ENCODE data around the gene ITPR3. TPM values are rescaled to one million over a fixed set of nuclear protein-coding genes. Genes with fewer than 3 reads are reported as not detected.

The ITPR3 gene
- total and polyA plus RNA-seq, 10 donors: 9.9 to 95.6 (median 62.1) TPM

DNA sequence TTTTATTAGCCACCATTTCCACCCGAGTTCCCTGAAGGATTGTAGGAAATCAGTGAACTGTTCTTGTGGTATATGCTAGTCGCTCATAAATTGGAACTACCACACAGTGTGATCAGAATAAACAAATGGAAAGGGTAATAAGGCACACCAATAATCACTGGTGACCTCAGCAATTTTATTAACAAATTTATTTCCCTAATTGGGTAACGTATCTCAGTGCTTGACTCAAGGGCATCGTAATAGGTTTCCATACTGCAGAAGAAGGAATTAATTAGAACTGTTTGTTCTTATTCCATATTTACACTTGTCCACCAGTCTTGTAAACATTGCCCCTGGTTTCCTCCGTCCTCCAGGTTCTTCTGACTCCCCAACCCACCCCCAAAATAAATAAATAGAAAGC, 100.4 kb downstream of the ITPR3 start:
- intact Hi-C loops (cut with DNase I; ENCODE audit: low total_unique reads): no loop called here
- 41 to 75% (median 60%) methylated on average over 5 of the region's 5 CpGs for WGBS, 5 donors
- Histone ChIP-seq H3K27ac (no peak overlapping the region), H3K4me3 (no peak overlapping the region), H3K9me3 (no peaks in the 10 kb centered on the region), H3K4me1 (peaks cover 0 to 16% (median 2%) of the 10 kb centered on the region in 6 donors), H3K36me3 (no peaks in the 10 kb centered on the region), H3K27me3 (replicated peaks in 1 of 7) (peaks cover 0 to 15% (median 0%) of the 10 kb centered on the region in 7 donors)
- TF ChIP-seq POLR2A (IDR thresholded peaks at IDR 0.05): no peak
- TF ChIP-seq, protein P1, sequence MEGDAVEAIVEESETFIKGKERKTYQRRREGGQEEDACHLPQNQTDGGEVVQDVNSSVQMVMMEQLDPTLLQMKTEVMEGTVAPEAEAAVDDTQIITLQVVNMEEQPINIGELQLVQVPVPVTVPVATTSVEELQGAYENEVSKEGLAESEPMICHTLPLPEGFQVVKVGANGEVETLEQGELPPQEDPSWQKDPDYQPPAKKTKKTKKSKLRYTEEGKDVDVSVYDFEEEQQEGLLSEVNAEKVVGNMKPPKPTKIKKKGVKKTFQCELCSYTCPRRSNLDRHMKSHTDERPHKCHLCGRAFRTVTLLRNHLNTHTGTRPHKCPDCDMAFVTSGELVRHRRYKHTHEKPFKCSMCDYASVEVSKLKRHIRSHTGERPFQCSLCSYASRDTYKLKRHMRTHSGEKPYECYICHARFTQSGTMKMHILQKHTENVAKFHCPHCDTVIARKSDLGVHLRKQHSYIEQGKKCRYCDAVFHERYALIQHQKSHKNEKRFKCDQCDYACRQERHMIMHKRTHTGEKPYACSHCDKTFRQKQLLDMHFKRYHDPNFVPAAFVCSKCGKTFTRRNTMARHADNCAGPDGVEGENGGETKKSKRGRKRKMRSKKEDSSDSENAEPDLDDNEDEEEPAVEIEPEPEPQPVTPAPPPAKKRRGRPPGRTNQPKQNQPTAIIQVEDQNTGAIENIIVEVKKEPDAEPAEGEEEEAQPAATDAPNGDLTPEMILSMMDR (IDR thresholded peaks at IDR 0.05 in 8 of 11, conservative IDR thresholded peaks at IDR 0.05 in 3 of 11): no peak
- TF ChIP-seq POLR2AphosphoS5 (IDR thresholded peaks at IDR 0.05): no peak
- DNase-seq: no peak

DNA sequence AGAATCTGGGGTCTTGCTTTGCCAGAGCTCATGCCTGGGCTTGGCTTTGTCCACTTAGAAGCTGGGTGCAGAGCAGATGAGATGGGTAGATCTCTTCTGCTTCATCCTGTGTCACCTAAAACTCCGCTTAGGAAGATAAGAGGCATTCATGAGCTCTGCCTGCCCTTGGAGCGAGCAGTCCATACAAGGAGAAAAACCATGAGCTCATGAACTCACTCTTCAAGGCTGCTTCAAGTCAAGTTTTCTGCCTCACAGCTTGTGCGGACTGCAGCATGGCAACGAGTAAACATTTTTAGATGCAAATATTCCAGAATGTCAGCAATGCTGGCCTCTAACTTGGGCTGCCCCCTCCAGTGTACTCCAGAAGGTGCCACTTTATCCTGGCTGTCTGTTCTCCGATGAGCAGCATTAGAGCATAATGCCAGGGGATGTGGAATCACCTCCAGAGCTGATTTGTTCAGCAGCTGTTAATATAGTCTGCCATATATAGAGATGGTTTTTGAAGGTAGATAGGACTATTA, 101.0 kb downstream of the ITPR3 start:
- intact Hi-C loops (cut with DNase I; ENCODE audit: low total_unique reads): no loop called here
- H3K27me3 ChIP-seq (replicated peaks in 1 of 7): peaks cover 0 to 15% (median 0%) of the 10 kb centered on the region in 7 donors

DNA sequence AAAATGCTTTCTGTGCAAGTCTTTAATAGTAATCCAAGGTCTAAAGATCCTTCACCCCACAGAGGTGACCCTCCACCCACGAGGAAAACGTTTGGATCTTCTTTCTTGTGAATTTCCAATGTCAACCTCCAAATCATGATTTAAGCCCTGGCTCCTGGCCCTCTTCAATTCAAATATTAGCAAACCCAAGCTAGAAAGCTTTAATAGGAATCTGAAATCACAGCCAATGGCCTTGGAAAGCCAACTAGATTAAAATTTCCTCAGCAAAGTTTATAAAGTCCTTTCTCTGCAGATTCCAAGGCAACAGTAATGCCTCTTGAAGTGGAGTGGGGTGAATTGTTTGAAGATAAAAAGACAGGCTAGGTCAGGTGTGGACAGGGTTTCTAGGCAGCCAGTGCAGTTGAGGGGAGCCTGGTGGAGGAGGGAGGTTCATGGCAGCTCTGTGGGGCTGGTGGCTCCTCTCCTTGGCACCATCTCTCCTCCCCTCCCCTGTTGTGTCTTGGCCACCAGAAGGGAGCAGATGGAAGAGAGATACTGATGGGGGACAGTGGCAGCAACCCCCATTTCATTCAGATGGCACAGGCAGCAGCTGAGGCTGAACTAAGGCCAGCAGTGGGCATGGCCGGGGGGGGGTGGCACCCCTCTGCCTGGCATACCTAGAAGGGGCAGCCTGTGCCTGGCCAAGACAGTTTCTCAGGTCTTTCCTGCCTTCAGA, 102.4 kb downstream of the ITPR3 start:
- Histone ChIP-seq H3K4me3 (no peak overlapping the region), H3K27me3 (replicated peaks in 1 of 7) (peaks cover 0 to 15% (median 0%) of the 10 kb centered on the region in 7 donors), H3K9me3 (no peaks in the 10 kb centered on the region), H3K4me1 (peaks cover 0 to 18% (median 9%) of the 10 kb centered on the region in 6 donors), H3K36me3 (peaks cover 0 to 5% (median 0%) of the 10 kb centered on the region in 6 donors), H3K27ac (no peak overlapping the region)
- peak; percentile 25 for DNase-seq
- WGBS, 5 donors: 57 to 70% (median 67%) methylated on average over 3 of the region's 3 CpGs
- TF ChIP-seq POLR2A (IDR thresholded peaks at IDR 0.05) (no peak), POLR2AphosphoS5 (IDR thresholded peaks at IDR 0.05) (no peak)
- TF ChIP-seq, protein P1 (IDR thresholded peaks at IDR 0.05 in 8 of 11, conservative IDR thresholded peaks at IDR 0.05 in 3 of 11): no peak
- intact Hi-C loops (cut with DNase I; ENCODE audit: low total_unique reads): no loop called here

More for the DNA sequence above, 101.0 kb downstream of the ITPR3 start:
- Histone ChIP-seq H3K9me3 (no peaks in the 10 kb centered on the region), H3K4me3 (no peak overlapping the region), H3K36me3 (no peaks in the 10 kb centered on the region), H3K4me1 (peaks cover 0 to 16% (median 2%) of the 10 kb centered on the region in 6 donors), H3K27ac (no peak overlapping the region)
- peak; percentile 18 for DNase-seq
- TF ChIP-seq POLR2AphosphoS5 (IDR thresholded peaks at IDR 0.05): no peak
- WGBS, 5 donors: 80 to 94% (median 83%) methylated on average over 5 of the region's 5 CpGs

DNA sequence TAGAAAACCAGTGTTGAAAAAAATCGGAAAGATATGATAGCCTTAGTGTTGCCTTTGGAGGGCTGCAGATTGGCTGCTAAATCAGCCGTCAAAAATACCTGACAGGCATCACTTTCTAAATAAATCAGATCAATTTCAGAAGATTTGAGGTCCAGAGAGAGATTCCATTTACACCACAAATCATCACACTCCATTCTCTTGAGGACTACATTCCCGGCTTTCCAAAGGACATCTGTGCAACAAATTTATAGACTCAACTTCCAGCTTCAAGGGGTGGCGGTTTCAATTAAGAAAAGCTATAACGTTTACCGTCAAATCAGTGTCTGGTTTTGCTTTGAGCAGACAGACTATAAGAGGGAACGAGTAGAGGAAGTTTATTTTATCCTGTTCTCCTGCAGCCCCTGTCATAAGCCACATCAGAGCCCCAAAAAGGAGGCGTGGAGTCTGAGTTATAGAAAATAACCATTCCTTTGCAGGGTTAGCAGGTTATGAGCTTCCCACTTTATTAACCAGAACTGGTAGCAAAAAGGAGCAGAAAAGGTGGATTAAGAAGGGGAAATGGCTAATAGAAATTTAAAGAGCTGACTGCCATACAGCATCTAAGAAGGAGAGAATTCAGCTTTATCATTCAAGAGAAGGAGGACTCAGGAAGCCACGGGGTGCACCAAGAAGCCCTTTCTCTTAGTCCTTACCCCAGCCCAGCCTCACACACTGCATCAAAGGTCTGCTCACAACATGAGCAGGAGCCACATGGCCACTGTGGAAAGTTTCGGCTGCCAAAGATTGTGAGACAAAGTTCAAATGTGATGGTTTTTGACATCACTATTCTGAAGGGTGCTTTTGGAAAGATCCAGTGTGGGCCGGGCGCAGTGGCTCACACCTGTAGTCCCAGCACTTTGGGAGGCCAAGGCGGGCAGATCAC, 103.2 kb downstream of the ITPR3 start:
- H3K9me3 ChIP-seq: no peaks in the 10 kb centered on the region
- intact Hi-C loops (cut with DNase I; ENCODE audit: low total_unique reads): no loop called here
- TF ChIP-seq POLR2AphosphoS5 (IDR thresholded peaks at IDR 0.05): no peak
- H3K27ac ChIP-seq: no peak overlapping the region
- H3K4me1 ChIP-seq: peaks cover 0 to 17% (median 9%) of the 10 kb centered on the region in 6 donors
- peak; percentile 21 for DNase-seq
- peaks cover 0 to 15% (median 0%) of the 10 kb centered on the region in 7 donors for H3K27me3 ChIP-seq (replicated peaks in 1 of 7)
- 64 to 68% (median 65%) methylated on average over 12 to 13 of the region's 13 CpGs for whole genome bisulfite sequencing, 5 donors
- peaks cover 0 to 5% (median 0%) of the 10 kb centered on the region in 6 donors for H3K36me3 ChIP-seq
- H3K4me3 ChIP-seq: no peak overlapping the region

All from spleen (tissue), 11 donors.